ENCODE measurements around the gene CYP1B1. TPM values are rescaled to one million over a fixed set of nuclear protein-coding genes. Genes with fewer than 3 reads are reported as not detected.

Gene CYP1B1
- total and polyA plus RNA-seq, 8 donors: 7.5 to 141 (median 23.6) TPM

DNA sequence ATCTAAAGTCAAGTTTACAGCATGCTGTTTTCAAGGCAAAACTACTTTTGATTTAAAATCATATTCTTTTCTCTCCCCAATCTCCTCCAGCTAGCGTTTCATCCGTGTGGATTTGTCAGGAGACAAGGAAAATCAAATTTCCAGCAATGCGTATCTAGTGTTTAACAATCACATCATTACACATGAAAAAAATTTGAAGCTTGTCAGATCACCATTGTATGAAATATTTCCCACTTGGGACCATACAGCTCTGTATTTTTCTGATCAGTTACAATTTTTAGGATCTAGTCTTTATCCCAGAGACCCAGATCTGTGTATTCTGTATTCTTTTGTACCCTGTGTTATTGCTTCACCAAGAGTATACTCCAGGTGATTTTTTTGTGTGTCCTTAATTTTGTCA, 28.6 kb upstream of the CYP1B1 start:
- no peak for TF ChIP-seq POLR2AphosphoS5 (IDR thresholded peaks at IDR 0.05)
- no peak for TF ChIP-seq POLR2A (IDR thresholded peaks at IDR 0.05)
- TF ChIP-seq, protein P1, sequence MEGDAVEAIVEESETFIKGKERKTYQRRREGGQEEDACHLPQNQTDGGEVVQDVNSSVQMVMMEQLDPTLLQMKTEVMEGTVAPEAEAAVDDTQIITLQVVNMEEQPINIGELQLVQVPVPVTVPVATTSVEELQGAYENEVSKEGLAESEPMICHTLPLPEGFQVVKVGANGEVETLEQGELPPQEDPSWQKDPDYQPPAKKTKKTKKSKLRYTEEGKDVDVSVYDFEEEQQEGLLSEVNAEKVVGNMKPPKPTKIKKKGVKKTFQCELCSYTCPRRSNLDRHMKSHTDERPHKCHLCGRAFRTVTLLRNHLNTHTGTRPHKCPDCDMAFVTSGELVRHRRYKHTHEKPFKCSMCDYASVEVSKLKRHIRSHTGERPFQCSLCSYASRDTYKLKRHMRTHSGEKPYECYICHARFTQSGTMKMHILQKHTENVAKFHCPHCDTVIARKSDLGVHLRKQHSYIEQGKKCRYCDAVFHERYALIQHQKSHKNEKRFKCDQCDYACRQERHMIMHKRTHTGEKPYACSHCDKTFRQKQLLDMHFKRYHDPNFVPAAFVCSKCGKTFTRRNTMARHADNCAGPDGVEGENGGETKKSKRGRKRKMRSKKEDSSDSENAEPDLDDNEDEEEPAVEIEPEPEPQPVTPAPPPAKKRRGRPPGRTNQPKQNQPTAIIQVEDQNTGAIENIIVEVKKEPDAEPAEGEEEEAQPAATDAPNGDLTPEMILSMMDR (IDR thresholded peaks at IDR 0.05): no peak
- no peak for TF ChIP-seq EP300 (IDR thresholded peaks at IDR 0.05)
- 95 to 99% (median 96%) methylated on average over 3 of the region's 3 CpGs for WGBS, 5 donors
- intact Hi-C loops (cut with DNase I; ENCODE audit: low total_unique reads): no loop called here
- peaks cover 0 to 13% (median 10%) of the 10 kb centered on the region in 4 donors for H3K9me3 ChIP-seq
- no peak overlapping the region for H3K27ac ChIP-seq
- no peak overlapping the region for H3K4me3 ChIP-seq
- no peak for DNase-seq
- peaks cover 0 to 5% (median 0%) of the 10 kb centered on the region in 3 donors for H3K27me3 ChIP-seq
- no peaks in the 10 kb centered on the region for H3K36me3 ChIP-seq
- peaks cover 4 to 19% (median 12%) of the 10 kb centered on the region in 4 donors for H3K4me1 ChIP-seq

DNA sequence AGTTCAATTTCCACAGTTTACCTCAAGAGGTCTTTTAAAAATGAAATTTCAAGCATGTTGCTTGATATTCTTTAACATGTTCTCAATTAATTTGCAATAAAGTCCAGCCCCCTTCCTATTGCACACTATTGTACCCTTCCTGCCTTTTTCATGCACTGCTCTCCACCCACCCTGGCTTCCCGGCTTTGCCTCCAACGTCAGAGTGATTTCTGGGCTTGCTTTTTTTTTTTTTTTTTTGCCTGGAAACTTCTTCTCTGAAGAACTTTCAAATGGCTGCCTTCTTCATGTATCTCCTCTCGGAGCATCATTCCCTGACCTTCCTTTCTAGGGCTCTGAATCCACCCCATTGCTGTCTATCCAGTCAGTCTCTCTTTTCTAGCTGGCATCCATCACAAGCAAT, 24.4 kb upstream of the CYP1B1 start:
- TF ChIP-seq POLR2AphosphoS5 (IDR thresholded peaks at IDR 0.05) (no peak), POLR2A (IDR thresholded peaks at IDR 0.05) (no peak), EP300 (IDR thresholded peaks at IDR 0.05) (no peak)
- TF ChIP-seq, protein P1 (IDR thresholded peaks at IDR 0.05): no peak
- DNase-seq: no peak
- Histone ChIP-seq H3K27ac (no peak overlapping the region), H3K4me3 (no peak overlapping the region), H3K4me1 (peaks cover 4 to 32% (median 17%) of the 10 kb centered on the region in 4 donors), H3K9me3 (peaks cover 0 to 13% (median 10%) of the 10 kb centered on the region in 4 donors), H3K36me3 (no peaks in the 10 kb centered on the region), H3K27me3 (peaks cover 0 to 23% (median 0%) of the 10 kb centered on the region in 3 donors)
- intact Hi-C loops (cut with DNase I; ENCODE audit: low total_unique reads): no loop called here
- 69 to 87% (median 80%) methylated on average over 3 of the region's 3 CpGs for WGBS, 5 donors

DNA sequence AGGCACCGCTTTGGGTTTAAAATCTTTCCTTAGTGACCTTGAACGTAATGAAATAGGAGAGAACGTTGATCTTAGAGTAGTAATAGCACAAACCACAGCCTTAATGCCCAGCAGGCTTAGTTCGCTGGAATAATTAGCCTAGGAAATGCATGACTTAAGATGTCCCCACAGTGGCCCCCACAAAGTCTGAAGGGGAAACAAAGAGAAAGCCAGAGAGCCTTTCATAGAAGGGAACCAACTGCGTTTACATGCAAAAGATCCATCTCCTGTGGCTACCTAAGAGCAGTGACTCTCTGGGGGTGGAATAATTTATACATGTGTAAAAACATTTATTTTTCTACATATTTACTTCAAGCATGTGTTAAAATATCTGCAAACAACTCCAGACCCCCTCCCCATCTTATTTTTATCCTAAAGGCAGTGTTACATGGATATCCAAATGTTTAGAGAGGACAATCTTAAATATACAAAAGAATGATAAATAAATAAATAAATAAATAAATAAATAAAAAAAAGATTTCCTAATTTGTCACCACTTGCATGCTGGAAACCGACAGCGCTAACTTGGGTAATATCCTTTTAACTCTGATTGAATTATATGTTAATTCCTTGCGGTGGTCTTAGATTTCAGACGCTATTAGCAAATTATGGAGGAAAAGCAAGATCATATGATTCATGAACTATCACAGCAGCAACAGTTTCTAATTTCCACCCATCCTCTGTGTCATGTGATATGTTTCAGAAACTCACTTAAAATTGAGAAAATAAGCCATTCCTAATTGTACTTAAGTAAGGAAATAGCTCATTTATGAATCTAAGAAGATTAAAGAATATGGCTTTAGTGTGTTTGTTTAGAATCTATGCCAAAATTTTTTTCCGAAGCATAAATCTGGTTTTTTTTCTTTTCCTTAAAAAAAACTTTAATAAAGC, 23.4 kb upstream of the CYP1B1 start:
- Histone ChIP-seq H3K4me3 (peak overlapping the region in 2 of 4 donors; percentile 12 to 18), H3K36me3 (no peaks in the 10 kb centered on the region), H3K9me3 (peaks cover 0 to 9% (median 4%) of the 10 kb centered on the region in 4 donors), H3K4me1 (peaks cover 4 to 32% (median 17%) of the 10 kb centered on the region in 4 donors), H3K27me3 (peaks cover 0 to 23% (median 0%) of the 10 kb centered on the region in 3 donors), H3K27ac (peak overlapping the region in 4 of 5 donors; percentile 52 to 81 (median 64))
- no peak for DNase-seq
- intact Hi-C loops (cut with DNase I; ENCODE audit: low total_unique reads): no loop called here
- 62 to 75% (median 66%) methylated on average over 10 of the region's 10 CpGs for WGBS, 5 donors
- TF ChIP-seq, protein P1 (IDR thresholded peaks at IDR 0.05): no peak
- TF ChIP-seq POLR2A (IDR thresholded peaks at IDR 0.05) (no peak), POLR2AphosphoS5 (IDR thresholded peaks at IDR 0.05) (no peak), EP300 (IDR thresholded peaks at IDR 0.05) (no peak)

DNA sequence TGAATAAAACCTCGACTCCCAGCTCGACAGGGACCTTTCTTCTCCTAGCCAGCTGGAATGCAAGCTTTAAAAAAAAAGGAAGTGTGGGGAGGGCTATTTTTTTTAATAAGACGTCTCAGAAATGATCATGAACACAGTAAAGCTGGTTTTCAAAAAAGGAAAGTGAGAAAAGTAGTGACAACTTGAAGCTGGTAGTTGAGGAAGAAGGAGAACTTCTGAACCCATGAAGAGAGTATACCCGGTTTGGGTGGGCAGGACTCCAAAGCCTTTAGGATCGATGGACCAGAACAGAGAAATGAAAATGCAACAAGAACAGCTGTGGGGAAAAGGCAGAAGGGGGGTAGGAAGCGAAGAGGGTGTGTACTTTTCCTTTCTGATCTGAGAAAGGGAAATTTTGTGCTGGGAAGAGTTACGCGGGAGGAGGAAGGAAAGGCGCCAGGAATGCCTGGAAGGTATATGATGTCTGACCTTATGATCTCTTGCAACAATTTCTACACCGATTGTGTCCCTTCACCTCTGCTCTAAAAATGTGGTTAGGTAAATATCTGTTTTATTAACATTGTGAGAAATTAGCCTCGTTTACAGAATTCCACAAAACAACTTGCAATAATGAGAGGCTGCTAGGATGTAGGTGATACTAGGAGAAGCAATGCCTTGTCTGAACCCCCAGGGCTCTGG, 22.6 kb upstream of the CYP1B1 start:
- H3K27ac ChIP-seq: peak overlapping the region in 4 of 5 donors; percentile 52 to 81 (median 64)
- 32 to 53% (median 41%) methylated on average over 11 of the region's 11 CpGs for WGBS, 5 donors
- H3K9me3 ChIP-seq: peaks cover 0 to under 1% (median 0%) of the 10 kb centered on the region in 4 donors
- no peak for TF ChIP-seq POLR2AphosphoS5 (IDR thresholded peaks at IDR 0.05)
- no peak for TF ChIP-seq POLR2A (IDR thresholded peaks at IDR 0.05)
- no peak for TF ChIP-seq EP300 (IDR thresholded peaks at IDR 0.05)
- TF ChIP-seq, protein P1 (IDR thresholded peaks at IDR 0.05): no peak
- peak in 1 of 2 donors; percentile 12 for DNase-seq
- H3K27me3 ChIP-seq: peaks cover 0 to 23% (median 0%) of the 10 kb centered on the region in 3 donors
- intact Hi-C loops (cut with DNase I; ENCODE audit: low total_unique reads): no loop called here
- no peaks in the 10 kb centered on the region for H3K36me3 ChIP-seq
- peaks cover 4 to 35% (median 19%) of the 10 kb centered on the region in 4 donors for H3K4me1 ChIP-seq
- H3K4me3 ChIP-seq: peak overlapping the region in 3 of 4 donors; percentile 12 to 18 (median 17)

Data from stomach (tissue), 9 donors.